ENCODE measurements around the gene B3GAT1. TPM values are rescaled to one million over a fixed set of nuclear protein-coding genes. Genes with fewer than 3 reads are reported as not detected.

B3GAT1 gene
- total RNA-seq, 1 experiment from 2014 or later = 34.3 TPM

- TF ChIP-seq CTCF (conservative IDR thresholded peaks at IDR 0.05) = no peak
- no peak overlapping the region for H4K8ac ChIP-seq (replicated peaks; ENCODE audit: insufficient read length, low read depth, low read length)
- no peak overlapping the region for H2BK120ac ChIP-seq (ENCODE audit: low read depth, low read length, poor library complexity, severe bottlenecking)
- H4K91ac ChIP-seq (ENCODE audit: insufficient read length, low read depth, low read length) = no peak overlapping the region
- peak overlapping the region; percentile 61 for H3K4me2 ChIP-seq (ENCODE audit: insufficient read depth, insufficient read length, low read length)
- DNase-seq = no peak
- H3K27me3 ChIP-seq (ENCODE audit: insufficient read depth, low read length) = no peaks in the 10 kb centered on the region
- no peak overlapping the region for H3K9ac ChIP-seq (ENCODE audit: extremely low read depth, insufficient read length, low read length)
- Mint-ChIP-seq H3K9me3 (no peaks in the 10 kb centered on the region; a peak in 1 of 5 replicates), H3K36me3 (ENCODE audit: insufficient read depth in 1 of 3, low read depth in 3 of 3) (peaks cover 0 to 8% (median 3%) of the 10 kb centered on the region in 3 experiments; a peak in 4 of 7 replicates), H3K4me3 (peak overlapping the region; percentile 83 to 88), H3K27ac (no peak overlapping the region), H3K4me1 (peaks cover 52 to 53% of the 10 kb centered on the region in 2 experiments), H3K27me3 (ENCODE audit: low read depth) (peaks cover 30% of the 10 kb centered on the region)
- H3K79me2 ChIP-seq (ENCODE audit: insufficient read depth, low read length) = no peaks in the 10 kb centered on the region; the same call in 1 of the 2 replicates
- H2BK20ac ChIP-seq (ENCODE audit: low read depth, low read length, poor library complexity, severe bottlenecking) = no peak overlapping the region
- H2AFZ ChIP-seq (ENCODE audit: low read length) = no peak overlapping the region
- no peak overlapping the region for H3T11ph ChIP-seq (ENCODE audit: low read length)
- H3K4me1 ChIP-seq (ENCODE audit: insufficient read depth, low read length) = peaks cover 20% of the 10 kb centered on the region; the same call in 1 of the 2 replicates
- H3K18ac ChIP-seq (ENCODE audit: insufficient read length, low read depth, low read length) = no peak overlapping the region
- no peak overlapping the region for H2BK15ac ChIP-seq (ENCODE audit: low read depth, low read length)
- H3K9me3 ChIP-seq (ENCODE audit: control insufficient read depth, low read depth, low read length) = no peaks in the 10 kb centered on the region
- H3K14ac ChIP-seq (ENCODE audit: insufficient read depth, low read length) = no peak overlapping the region; the same call in 1 of the 2 replicates
- H4K20me1 ChIP-seq (ENCODE audit: control insufficient read depth, insufficient read depth, insufficient read length) = peaks cover 4% of the 10 kb centered on the region
- H3K79me1 ChIP-seq (ENCODE audit: insufficient read depth, low read depth, low read length, poor library complexity, severe bottlenecking) = no peaks in the 10 kb centered on the region
- no peak overlapping the region for H3K27ac ChIP-seq (ENCODE audit: insufficient read length, low read depth, low read length)
- peaks cover 22% of the 10 kb centered on the region for H3K23me2 ChIP-seq (ENCODE audit: insufficient read length, low read depth, low read length, poor library complexity, severe bottlenecking)
- H3K56ac ChIP-seq (ENCODE audit: insufficient read length, low read depth, low read length) = no peak overlapping the region
- no peak overlapping the region for H2AK5ac ChIP-seq (ENCODE audit: insufficient read length, low read length)
- H4K5ac ChIP-seq (ENCODE audit: insufficient read length, low read depth, low read length) = no peak overlapping the region
- WGBS (ENCODE audit: extremely low coverage, insufficient read length, low lambda C conversion rate) = no CpG with 5 or more reads among the region's 5 CpGs
- H2BK12ac ChIP-seq (ENCODE audit: insufficient read length, low read depth, low read length) = no peak overlapping the region
- H2BK5ac ChIP-seq (ENCODE audit: insufficient read length, low read length) = no peak overlapping the region
- H3K23ac ChIP-seq (ENCODE audit: insufficient read length, low read depth, low read length) = no peak overlapping the region
- no peak overlapping the region for H3K4ac ChIP-seq (ENCODE audit: low read depth, low read length)
Observed at GRCh38 chr11:134410766-134411165, 1.3 kb downstream of the B3GAT1 start.
